Panc1 (cell line): ENCODE results near the gene AKR1B15.

Experiments
- POLR2AphosphoS5 ChIP-seq: IDR thresholded peaks from 2 replicates; pipeline ENCODE4 v1.6.1; 2012; ENCODE audit warnings: mild to moderate bottlenecking, low read depth, low read length, moderate library complexity
- SIN3A ChIP-seq: IDR thresholded peaks from 2 replicates; pipeline ENCODE4 v1.6.1; 2012; ENCODE audit warnings: low read depth, mild to moderate bottlenecking, low read length, moderate library complexity, borderline replicate concordance; ENCODE audit not compliant: insufficient read depth
- TCF7L2 ChIP-seq: IDR thresholded peaks from 2 replicates; pipeline ENCODE4 v1.6.1; 2011; ENCODE audit warnings: mild to moderate bottlenecking, low read depth, low read length, inconsistent platforms
- TF ChIP-seq, protein P1 (sequence below): fragments of 450-650 bp; IDR thresholded peaks from 2 replicates; pipeline ENCODE4 v1.5.1; 2017; ENCODE audit warnings: mild to moderate bottlenecking
- TF ChIP-seq, protein P2 (sequence below), 2 experiments: IDR thresholded peaks; 2 replicates each; pipeline ENCODE4 v1.6.1; 2011 to 2012; ENCODE audit warnings: low read depth in 2 of 2, control low read depth in 1 of 2, low read length in 1 of 2, mild to moderate bottlenecking in 1 of 2, moderate library complexity in 1 of 2; ENCODE audit not compliant: insufficient read depth in 1 of 2

DNA sequence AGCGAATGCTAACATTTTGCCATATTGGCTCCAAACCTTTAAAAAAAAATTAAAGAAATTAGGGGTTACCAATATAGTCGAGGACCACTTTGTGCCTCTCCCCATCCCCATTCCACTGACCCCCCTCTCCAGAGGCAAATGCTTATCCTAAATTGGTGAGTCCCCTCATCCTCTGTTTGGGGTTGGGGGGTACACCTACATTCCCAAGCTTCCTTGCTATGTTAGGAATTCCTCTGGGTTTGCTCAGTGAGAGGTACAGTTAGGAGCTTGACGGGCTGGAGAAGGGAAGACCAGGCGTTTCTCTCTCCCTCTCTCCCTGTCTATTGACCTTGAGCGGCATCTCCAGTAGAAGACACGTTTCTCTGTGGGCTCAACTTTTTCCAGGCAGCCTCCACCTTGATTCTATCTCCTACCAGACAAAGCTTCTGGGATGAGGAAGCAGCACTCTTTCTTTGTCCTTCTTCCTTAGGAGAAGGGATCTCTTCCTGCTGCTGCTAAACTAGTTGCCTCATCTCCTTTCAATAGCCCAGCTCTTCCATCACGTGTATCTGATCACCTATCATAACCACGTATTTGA is 6.6 kb upstream of the AKR1B15 start:
- TF ChIP-seq SIN3A = no peak
- TF ChIP-seq, protein P1, sequence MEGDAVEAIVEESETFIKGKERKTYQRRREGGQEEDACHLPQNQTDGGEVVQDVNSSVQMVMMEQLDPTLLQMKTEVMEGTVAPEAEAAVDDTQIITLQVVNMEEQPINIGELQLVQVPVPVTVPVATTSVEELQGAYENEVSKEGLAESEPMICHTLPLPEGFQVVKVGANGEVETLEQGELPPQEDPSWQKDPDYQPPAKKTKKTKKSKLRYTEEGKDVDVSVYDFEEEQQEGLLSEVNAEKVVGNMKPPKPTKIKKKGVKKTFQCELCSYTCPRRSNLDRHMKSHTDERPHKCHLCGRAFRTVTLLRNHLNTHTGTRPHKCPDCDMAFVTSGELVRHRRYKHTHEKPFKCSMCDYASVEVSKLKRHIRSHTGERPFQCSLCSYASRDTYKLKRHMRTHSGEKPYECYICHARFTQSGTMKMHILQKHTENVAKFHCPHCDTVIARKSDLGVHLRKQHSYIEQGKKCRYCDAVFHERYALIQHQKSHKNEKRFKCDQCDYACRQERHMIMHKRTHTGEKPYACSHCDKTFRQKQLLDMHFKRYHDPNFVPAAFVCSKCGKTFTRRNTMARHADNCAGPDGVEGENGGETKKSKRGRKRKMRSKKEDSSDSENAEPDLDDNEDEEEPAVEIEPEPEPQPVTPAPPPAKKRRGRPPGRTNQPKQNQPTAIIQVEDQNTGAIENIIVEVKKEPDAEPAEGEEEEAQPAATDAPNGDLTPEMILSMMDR = no peak
- TF ChIP-seq POLR2AphosphoS5 = no peak
- TF ChIP-seq, protein P2, sequence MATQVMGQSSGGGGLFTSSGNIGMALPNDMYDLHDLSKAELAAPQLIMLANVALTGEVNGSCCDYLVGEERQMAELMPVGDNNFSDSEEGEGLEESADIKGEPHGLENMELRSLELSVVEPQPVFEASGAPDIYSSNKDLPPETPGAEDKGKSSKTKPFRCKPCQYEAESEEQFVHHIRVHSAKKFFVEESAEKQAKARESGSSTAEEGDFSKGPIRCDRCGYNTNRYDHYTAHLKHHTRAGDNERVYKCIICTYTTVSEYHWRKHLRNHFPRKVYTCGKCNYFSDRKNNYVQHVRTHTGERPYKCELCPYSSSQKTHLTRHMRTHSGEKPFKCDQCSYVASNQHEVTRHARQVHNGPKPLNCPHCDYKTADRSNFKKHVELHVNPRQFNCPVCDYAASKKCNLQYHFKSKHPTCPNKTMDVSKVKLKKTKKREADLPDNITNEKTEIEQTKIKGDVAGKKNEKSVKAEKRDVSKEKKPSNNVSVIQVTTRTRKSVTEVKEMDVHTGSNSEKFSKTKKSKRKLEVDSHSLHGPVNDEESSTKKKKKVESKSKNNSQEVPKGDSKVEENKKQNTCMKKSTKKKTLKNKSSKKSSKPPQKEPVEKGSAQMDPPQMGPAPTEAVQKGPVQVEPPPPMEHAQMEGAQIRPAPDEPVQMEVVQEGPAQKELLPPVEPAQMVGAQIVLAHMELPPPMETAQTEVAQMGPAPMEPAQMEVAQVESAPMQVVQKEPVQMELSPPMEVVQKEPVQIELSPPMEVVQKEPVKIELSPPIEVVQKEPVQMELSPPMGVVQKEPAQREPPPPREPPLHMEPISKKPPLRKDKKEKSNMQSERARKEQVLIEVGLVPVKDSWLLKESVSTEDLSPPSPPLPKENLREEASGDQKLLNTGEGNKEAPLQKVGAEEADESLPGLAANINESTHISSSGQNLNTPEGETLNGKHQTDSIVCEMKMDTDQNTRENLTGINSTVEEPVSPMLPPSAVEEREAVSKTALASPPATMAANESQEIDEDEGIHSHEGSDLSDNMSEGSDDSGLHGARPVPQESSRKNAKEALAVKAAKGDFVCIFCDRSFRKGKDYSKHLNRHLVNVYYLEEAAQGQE (IDR thresholded peaks at IDR 0.05; ENCODE audit: insufficient read depth in 1 of 2, low read depth in 2 of 2, low read length in 1 of 2) = no peak
- TF ChIP-seq TCF7L2 = no peak
